NCI-H1092 (cell line): ENCODE data around the gene CXCL16.
"Not testable (repeated sequence)": the region's sequence is repeated elsewhere in the genome, so short reads cannot be mapped to it uniquely, and the experiment has no call there.

Source experiments
- DNase-seq: peaks from one replicate; lab custom pipeline; 2025; lab: John Stamatoyannopoulos, UW

CXCL16 gene

GRCh38 chr17:4721203-4722135 is 18.3 kb downstream of the CXCL16 start:
- DNase-seq = no peak

DNA sequence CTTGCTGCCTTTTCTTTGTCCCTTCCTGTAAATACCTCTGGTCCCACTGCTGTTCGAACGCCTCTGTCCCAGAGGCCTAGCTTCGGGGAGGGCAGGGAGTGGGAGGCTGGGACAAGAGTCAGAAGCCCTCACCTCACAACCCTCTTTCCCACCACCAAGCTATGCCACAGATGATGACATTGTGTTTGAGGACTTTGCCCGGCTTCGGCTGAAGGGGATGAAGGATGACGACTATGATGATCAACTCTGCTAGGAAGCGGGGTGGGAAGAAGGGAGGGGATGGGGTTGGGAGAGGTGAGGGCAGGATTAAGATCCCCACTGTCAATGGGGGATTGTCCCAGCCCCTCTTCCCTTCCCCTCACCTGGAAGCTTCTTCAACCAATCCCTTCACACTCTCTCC is 18.9 kb downstream of the CXCL16 start:
- DNase-seq = no peak

- DNase-seq = no peak
Observed at GRCh38 chr17:4719684-4720221, 20.0 kb downstream of the CXCL16 start.

DNA sequence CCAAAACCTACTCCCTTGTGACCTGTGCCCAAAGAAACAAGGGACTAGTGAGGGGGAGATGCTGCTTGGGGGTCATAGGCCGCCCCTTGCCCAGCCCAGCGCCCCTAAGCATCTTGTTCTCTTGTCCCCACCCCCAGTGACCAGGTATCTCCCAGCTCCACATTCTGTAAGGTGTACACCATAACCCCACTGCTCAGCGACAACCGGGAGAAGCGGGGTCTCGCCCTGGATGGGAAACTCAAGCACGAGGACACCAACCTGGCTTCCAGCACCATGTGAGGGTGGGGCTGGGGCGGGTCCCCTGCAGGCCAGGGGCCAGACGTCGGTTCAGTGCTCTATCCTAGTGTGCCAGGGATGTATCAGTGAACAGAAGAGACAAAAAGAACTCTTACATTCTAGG is 20.6 kb downstream of the CXCL16 start:
- no peak for DNase-seq

GRCh38 chr17:4718276-4718675 is 21.5 kb downstream of the CXCL16 start:
- DNase-seq = no peak

DNA sequence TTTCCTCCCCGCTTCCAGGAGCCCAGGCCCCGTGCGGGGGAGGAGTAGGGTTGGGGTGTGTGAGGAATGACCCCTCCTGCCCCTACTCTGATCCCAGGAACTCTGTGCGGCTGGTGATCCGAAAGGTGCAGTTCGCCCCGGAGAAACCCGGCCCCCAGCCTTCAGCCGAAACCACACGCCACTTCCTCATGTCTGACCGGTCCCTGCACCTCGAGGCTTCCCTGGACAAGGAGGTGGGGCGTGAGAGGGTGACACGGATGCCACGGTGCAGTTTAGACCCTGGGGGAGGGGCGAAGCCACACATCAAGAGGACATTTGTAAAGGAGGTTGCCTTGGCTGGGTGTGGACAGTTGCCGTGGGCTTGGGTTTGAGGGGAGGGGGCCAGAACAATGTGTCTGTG is 21.9 kb downstream of the CXCL16 start:
- no peak for DNase-seq

- no peak for DNase-seq
Observed at GRCh38 chr17:4716081-4716480, 23.6 kb downstream of the CXCL16 start.

DNA sequence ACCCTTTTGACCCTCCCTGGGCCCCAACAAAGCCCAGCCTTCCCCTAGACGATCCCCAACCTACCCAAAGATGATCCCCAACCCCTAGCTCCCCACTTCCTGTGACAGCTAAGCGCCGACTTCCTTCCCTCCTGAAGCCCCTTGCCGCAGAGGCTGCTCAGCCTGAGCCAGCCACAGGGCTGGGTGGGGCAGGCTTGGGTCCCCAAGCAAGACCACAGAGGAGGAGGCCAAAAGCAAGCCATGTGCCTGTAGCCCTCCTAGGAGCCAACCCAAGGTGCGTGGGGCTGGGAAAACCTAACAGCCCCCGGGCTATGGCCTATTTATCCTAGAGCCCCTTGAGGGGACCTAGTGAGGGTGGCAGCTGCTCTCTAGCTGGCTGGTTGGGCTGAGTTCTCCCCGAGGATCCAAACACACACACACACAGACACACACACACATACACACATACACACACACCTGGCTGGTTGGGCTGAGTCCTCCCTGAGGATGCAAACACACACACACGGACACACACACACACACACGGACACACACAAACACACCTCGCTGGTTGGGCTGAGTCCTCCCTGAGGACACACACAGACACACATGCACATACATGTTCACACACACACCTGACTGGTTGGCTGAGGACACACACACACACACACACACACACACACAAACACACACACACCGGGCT is 24.5 kb downstream of the CXCL16 start:
- no peak for DNase-seq

GRCh38 chr17:4714340-4715062 is 25.2 kb downstream of the CXCL16 start:
- not testable (repeated sequence) for DNase-seq

GRCh38 chr17:4712526-4712925 is 27.2 kb downstream of the CXCL16 start:
- DNase-seq = no peak

DNA sequence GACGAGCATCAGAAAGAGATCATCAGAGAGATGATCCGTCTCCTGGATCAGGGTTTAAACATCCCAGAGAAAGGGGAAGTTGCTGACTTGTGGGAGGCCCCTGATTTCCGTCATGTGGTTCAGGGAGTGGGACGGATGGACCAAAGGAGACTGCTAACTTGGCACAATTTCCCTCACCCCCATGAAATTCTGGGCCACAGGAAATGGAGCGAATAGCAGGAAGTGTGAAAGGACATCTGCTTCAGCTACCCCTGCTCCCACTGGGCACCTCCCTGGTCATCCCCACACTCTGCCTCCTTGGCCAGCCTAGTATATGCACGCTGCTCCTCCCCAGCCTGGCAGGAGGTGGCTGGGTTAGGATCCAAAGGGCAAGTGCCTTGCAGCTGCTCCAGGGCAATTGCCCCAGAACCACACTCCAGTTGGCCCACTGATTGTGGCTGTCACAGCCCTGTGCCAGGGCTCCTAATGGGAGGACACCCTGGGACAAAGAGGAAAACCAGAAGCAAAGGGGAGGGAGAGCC is 28.0 kb downstream of the CXCL16 start:
- no peak for DNase-seq

DNA sequence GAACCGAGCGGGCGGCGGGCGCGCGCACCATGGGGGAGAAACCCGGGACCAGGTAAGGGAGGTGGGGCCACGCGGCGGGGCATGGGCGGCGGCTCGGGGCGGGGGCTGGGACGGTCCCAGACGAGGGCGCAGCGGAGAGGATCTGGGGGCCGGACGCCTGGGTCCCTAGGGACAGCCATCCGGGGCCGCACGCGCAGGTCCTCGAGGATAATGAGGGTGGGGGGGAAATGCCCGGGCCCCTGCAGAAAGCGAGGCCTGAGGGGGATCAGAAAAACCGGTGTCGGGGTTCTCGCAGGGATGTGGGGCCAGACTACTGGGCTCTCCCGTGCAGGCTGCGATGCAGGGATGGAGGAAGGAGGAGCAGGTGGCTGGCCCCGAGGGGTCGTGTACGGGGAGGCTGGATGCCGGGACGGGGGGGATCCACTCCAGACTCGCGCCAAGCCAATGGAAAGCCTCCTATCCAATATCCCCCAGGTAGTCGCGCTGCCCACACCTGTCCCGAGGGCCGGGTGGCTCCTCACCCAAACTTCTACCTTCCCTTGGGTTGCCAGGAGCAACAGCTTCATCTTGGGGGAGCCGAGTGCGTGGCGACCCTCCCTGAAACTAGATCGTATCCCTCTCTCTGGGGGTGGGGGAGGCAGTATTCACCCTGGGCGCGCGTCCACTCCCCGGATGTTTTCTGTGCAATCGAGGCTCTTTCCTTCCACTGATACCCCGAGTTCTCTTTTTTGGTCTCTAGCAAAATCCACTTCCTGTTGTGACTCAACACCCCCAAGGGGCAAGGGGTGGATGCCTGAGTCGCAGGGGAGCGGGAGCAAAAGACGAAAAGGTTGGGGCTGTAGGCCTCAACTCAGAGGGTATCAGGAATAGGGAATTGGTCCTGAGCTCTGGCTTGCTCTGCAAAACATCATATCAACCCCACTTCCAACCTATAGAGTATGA is 28.8 kb downstream of the CXCL16 start:
- DNase-seq = no peak

DNA sequence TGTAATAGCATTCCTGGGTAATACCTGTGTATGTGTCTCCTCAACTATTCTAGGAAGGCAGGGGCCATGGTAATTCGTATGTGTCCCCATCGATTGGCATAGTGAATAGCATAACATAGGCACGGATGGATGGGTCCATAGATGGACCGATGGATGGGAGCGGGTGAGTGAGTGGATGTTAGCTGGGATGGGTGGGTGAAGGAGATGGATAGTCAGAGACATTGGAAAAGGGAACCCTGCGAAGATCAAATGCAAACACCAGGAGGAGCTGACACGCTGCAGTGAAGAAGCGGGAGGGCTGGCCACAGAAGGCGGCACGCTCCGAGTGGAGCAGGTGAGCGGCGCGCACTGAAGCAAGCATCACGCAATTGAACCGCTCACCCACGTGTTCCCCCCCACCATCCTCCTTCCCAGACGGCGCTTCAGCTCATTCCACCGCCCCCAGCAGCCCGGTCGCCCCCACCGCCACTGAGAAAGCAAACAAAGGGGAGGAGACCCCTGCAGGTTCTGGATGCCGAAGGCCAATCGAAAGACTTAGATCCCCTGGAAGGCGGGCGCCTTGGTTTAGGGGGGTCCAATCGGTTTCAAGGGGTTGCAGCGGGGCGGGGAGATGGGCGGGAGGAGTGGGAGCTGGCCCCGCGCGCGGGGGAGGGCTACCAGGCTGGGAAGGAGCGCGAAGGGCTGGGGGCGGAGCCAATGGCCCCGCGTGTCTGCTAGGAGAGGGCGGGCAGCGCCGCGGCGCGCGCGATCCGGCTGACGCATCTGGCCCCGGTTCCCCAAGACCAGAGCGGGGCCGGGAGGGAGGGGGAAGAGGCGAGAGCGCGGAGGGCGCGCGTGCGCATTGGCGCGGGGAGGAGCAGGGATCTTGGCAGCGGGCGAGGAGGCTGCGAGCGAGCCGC is 29.7 kb downstream of the CXCL16 start, which contains the start of gene ARRB2:
Gene ARRB2 (plus strand): TSS at position 839 of the 899 bp plus-strand sequence. CDS start 90 bp downstream, outside the sequence.
- DNase-seq = peak; percentile 96

DNA sequence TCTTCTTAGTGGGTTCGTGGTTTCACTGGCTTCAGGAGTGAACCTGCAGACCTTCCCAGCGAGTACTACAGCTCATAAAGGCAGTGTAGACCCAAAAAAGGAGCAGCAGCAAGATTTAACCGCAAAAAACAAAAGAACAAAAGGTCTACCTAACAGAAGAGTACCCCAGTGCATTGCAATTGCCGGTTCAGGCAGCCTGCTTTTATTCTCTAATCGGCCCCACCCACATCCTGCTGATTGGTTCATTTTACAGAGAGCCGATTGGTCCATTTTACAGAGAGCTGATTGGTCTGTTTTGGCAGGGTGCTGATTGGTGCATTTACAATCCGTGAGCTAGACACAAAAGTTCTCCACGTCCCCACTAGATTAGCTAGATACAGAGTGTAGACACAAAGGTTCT is 31.3 kb downstream of the CXCL16 start:
- no peak for DNase-seq

DNA sequence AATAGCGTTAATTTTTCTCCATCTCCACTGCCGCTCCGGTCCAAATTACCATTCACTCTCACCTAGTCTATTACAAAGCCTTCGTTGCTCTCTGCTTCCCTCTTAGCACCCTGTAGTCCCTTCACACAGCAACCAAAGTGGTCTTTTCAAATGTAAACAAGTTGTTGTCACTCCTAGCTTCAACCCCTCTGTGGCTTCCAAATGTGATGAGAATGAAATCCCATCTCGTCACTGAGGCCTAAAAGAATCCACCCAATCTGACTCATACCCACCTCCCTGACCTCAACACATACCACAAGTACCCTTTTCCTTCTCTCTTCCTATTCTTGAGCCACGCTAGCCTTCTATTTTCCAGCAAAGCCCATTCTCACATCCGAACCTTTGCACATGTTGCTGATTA is 33.6 kb downstream of the CXCL16 start:
- DNase-seq = no peak

DNA sequence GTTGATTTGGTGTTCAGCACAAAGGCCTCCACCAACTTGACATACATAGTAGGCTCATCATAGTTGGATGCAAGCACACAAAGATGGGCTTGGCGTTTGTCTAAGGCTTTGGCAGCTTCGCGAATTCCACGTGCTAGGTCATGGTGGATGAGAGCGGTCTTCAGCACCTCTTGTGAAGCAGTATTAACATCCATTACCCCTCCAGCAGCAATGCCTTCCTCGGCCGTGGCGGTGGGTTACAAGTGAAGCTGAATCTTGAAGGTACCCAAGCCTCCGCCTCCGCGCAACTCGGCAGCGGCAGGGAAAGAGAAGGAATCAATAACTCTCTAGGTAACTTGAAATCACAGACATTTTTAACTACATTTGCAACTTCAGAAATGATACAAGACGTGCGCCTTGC is 34.7 kb downstream of the CXCL16 start:
- no peak for DNase-seq

DNA sequence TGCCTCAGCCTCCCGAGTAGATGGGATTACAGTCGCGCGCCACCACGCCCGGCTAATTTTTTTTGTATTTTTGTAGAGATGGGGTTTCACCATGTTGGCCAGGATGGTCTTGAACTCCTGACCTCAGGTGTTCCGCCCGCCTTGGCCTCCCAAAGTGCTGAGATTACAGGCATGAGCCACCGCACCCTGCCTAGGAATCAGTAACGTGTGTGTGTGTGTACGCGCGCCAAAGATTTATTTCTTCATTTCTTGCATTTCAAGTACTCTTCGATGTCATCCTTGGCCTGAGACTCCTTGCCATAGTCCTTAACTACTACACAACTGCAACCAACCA is 35.2 kb downstream of the CXCL16 start:
- not testable (repeated sequence) for DNase-seq

DNA sequence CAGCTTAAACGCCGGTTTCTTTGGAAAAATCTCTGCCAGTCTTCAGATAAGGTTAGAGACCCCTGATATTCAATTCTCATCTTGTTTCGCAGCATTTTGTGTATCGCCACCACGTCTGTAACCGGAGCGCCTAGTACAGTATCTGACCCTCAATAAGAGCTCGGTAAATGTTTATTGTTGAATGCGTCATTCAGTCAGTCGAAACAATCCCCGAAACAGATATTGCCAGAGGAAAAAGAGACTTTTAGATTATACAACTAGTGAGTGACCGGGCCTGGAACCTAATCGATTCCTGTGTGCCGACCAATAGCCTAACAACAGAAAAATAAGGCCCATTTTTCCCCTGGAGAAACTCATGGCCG is 36.4 kb downstream of the CXCL16 start:
- no peak for DNase-seq

DNA sequence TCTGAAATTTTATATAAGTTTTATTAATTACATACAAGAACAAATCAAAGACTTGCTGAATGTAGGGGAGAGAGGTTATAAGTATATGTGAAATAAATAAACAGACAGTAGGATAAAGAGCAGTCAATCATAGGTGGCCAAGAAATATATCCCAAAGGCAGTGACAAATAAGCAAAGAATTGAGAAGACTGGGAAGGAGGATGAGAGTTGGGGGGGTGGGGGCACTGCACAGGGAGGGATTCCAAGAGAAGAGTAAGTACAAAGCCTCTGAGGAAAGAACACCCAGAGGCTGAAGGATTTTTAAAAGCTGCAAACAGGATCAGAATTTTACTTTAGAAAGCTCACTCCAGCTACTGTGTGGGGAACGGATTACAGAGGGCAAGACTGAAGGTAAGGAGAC is 38.6 kb downstream of the CXCL16 start:
- no peak for DNase-seq
